Measurements from ENCODE around the gene GZMA. TPM values are rescaled to one million over a fixed set of nuclear protein-coding genes. Genes with fewer than 3 reads are reported as not detected.

The GZMA gene
- polyA plus RNA-seq: not detected in 3 replicates
- polyA plus RNA-seq (2011; ENCODE audit: low read depth): not detected
- polyA plus RNA-seq (2011; cell fraction: cytosol; rRNA removed): not detected in 2 replicates
- not detected in 2 replicates for polyA plus RNA-seq (2011; cell fraction: nucleus; rRNA removed)
- polyA plus RNA-seq (2012; ENCODE audit: low replicate concordance): not detected in 2 replicates
- not detected in 3 replicates for polyA minus RNA-seq
- not detected for polyA minus RNA-seq (2011; cell fraction: cytosol; rRNA and poly(A)+ RNA removed)
- polyA minus RNA-seq (2011; cell fraction: nucleus; rRNA and poly(A)+ RNA removed): not detected in 2 replicates

DNA sequence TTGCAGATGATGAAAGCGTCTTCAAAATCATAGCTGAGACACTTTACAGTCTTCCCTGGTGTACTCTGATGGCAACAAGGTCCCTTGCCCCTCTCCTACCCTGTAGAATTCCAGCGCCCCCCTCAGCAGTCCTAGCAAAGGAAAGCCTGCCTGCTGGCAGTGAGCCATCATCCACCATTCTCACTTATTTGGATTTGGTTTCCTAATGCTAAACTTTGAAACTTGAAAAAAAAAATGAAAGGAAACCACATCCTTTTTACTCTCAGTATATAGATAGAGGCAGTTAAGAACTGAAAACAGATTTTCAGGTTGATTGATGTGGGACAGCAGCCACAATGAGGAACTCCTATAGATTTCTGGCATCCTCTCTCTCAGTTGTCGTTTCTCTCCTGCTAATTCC is at the start of gene GZMA:
Gene GZMA (plus strand): TSS at position 299 of the 400 bp plus-strand sequence. CDS start 37 bp downstream, at position 336.
- TF ChIP-seq, protein P1, sequence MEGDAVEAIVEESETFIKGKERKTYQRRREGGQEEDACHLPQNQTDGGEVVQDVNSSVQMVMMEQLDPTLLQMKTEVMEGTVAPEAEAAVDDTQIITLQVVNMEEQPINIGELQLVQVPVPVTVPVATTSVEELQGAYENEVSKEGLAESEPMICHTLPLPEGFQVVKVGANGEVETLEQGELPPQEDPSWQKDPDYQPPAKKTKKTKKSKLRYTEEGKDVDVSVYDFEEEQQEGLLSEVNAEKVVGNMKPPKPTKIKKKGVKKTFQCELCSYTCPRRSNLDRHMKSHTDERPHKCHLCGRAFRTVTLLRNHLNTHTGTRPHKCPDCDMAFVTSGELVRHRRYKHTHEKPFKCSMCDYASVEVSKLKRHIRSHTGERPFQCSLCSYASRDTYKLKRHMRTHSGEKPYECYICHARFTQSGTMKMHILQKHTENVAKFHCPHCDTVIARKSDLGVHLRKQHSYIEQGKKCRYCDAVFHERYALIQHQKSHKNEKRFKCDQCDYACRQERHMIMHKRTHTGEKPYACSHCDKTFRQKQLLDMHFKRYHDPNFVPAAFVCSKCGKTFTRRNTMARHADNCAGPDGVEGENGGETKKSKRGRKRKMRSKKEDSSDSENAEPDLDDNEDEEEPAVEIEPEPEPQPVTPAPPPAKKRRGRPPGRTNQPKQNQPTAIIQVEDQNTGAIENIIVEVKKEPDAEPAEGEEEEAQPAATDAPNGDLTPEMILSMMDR (optimal IDR thresholded peaks at IDR 0.05 in 1 of 3, IDR thresholded peaks at IDR 0.05 in 1 of 3, conservative IDR thresholded peaks at IDR 0.05 in 1 of 3; ENCODE audit: extremely low read depth in 1 of 3, insufficient read depth in 2 of 3, low read length in 3 of 3): no peak
- no peak for TF ChIP-seq EZH2 (IDR thresholded peaks at IDR 0.05; ENCODE audit: low read length)
- no peaks in the 10 kb centered on the region for H3K27me3 ChIP-seq (ENCODE audit: control insufficient read depth, extremely low read depth, insufficient read depth, low read length)
- H4K20me1 ChIP-seq (ENCODE audit: control insufficient read depth, extremely low read depth, insufficient read depth, low read length): no peaks in the 10 kb centered on the region
- H3K27ac ChIP-seq (ENCODE audit: control insufficient read depth, insufficient read depth, low read length): no peak within 1 kb of the TSS
- no peak within 1 kb of the TSS for H2AFZ ChIP-seq (ENCODE audit: control insufficient read depth, low read length)
- no peaks in the 10 kb centered on the region for H3K79me2 ChIP-seq (ENCODE audit: control insufficient read depth, insufficient read depth, low read length)
- H3K9ac ChIP-seq (ENCODE audit: control insufficient read depth, extremely low read depth, insufficient read depth, low read length): no peak within 1 kb of the TSS
- DNase-seq (ENCODE audit: low read depth, low spot score) (no peak), FAIRE-seq (no peak)
- H3K36me3 ChIP-seq (ENCODE audit: control insufficient read depth in 2 of 2, extremely low read depth in 1 of 2, insufficient read depth in 2 of 2, low read length in 2 of 2): no peaks in the 10 kb centered on the region
- dilution Hi-C loops (cut with MboI; ENCODE audit: extremely low pct_ligation_motif_present, low sequenced_read_pairs): no loop called here
- no peak within 1 kb of the TSS for H3K4me3 ChIP-seq (ENCODE audit: control insufficient read depth in 2 of 3, extremely low read depth in 1 of 3, insufficient read depth in 2 of 3, low read depth in 1 of 3, low read length in 3 of 3)
- no peaks in the 10 kb centered on the region for H3K9me3 ChIP-seq (ENCODE audit: control insufficient read depth, low read depth, low read length)
- H3K4me2 ChIP-seq (ENCODE audit: control insufficient read depth, extremely low read depth, insufficient read depth, low read depth, low read length): no peak within 1 kb of the TSS
- H3K4me1 ChIP-seq (ENCODE audit: control insufficient read depth, extremely low read depth, insufficient read depth, low read length): no peaks in the 10 kb centered on the region
- no peaks in the 10 kb centered on the region for H3K9me1 ChIP-seq (ENCODE audit: control insufficient read depth, extremely low read depth, insufficient read depth, low read length)

DNA sequence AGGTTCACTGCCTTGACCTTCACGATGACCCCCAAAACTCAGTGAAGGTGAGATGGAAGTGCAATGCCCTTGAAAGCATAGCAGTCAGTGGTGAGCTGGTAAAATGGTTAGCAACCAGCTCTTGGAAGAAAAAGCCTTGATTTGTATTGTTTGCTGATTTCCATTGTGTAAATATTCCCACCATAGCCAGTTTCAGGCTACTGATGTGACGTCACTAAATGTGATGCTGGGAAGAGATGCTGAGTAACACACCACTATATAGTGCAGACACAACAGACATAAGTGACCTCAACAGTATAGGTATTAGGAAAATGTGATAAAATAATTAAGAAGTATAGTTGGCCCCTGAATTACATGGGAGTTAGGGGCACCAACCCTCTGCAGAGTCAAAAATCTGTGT is 47.3 kb upstream of the GZMA start:
- Histone ChIP-seq H3K36me3 (ENCODE audit: control insufficient read depth in 2 of 2, extremely low read depth in 1 of 2, insufficient read depth in 2 of 2, low read length in 2 of 2) (no peaks in the 10 kb centered on the region), H4K20me1 (ENCODE audit: control insufficient read depth, extremely low read depth, insufficient read depth, low read length) (no peaks in the 10 kb centered on the region), H3K4me3 (ENCODE audit: control insufficient read depth in 2 of 3, extremely low read depth in 1 of 3, insufficient read depth in 2 of 3, low read depth in 1 of 3, low read length in 3 of 3) (no peak overlapping the region), H3K4me2 (ENCODE audit: control insufficient read depth, extremely low read depth, insufficient read depth, low read depth, low read length) (no peak overlapping the region), H2AFZ (ENCODE audit: control insufficient read depth, low read length) (no peak overlapping the region), H3K79me2 (ENCODE audit: control insufficient read depth, insufficient read depth, low read length) (no peaks in the 10 kb centered on the region), H3K4me1 (ENCODE audit: control insufficient read depth, extremely low read depth, insufficient read depth, low read length) (no peaks in the 10 kb centered on the region), H3K9me1 (ENCODE audit: control insufficient read depth, extremely low read depth, insufficient read depth, low read length) (no peaks in the 10 kb centered on the region), H3K27me3 (ENCODE audit: control insufficient read depth, extremely low read depth, insufficient read depth, low read length) (no peaks in the 10 kb centered on the region), H3K9me3 (ENCODE audit: control insufficient read depth, low read depth, low read length) (no peaks in the 10 kb centered on the region), H3K9ac (ENCODE audit: control insufficient read depth, extremely low read depth, insufficient read depth, low read length) (no peak overlapping the region), H3K27ac (ENCODE audit: control insufficient read depth, insufficient read depth, low read length) (no peak overlapping the region)
- FAIRE-seq (no peak), DNase-seq (ENCODE audit: low read depth, low spot score) (no peak)
- TF ChIP-seq EZH2 (IDR thresholded peaks at IDR 0.05; ENCODE audit: low read length): no peak
- TF ChIP-seq, protein P1 (optimal IDR thresholded peaks at IDR 0.05 in 1 of 3, IDR thresholded peaks at IDR 0.05 in 1 of 3, conservative IDR thresholded peaks at IDR 0.05 in 1 of 3; ENCODE audit: extremely low read depth in 1 of 3, insufficient read depth in 2 of 3, low read length in 3 of 3): no peak
- dilution Hi-C loops (cut with MboI; ENCODE audit: extremely low pct_ligation_motif_present, low sequenced_read_pairs): no loop called here

Data from keratinocyte (primary cell).